ENCODE results near the gene ELF5. TPM values are rescaled to one million over a fixed set of nuclear protein-coding genes. Genes with fewer than 3 reads are reported as not detected.

Gene ELF5
- total and polyA plus RNA-seq, 2 donors (not counting 1 experiment from before 2014, with no cell fraction given), result not detected

DNA sequence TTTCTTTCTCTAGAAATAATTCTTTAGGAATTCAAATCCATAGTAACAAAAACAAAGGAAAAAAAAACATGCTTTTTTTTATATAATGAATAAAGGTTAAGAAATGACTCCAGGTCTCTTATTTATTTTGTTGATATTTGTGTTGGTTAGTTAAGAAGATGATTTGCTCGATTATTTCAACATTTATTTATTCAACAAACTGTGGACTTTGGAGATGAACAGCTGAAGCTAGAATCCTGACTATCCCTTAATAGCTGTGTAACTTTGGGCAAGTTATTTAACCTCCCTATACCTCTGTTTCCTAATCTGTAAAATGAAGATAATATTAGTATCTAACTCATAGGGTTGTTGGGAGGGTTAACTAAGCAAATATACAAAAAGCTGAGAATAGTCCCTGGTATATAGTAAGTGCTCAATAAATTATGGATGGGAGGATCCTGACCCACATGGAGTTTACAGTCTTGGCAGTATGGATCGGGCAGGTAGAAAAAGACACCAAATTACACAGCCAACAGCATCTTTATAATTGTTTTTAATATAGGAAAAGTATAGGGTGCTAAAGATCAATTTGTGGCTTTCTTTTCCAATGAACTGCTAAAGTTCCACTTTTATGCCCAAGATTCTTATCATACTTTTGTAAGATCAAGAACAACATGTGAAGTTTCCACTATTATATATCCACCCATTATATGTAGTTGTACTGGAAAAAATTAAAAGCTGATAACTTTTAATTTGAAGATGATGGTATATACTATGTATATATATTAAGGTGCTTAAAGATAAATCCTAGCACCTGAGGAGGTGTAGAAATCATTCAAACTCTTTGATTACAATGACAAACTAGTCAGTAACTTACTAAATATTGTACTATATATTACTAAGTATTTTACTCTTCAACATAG lies 76.1 kb downstream of the ELF5 start:
- Histone ChIP-seq H3K36me3 (replicated peaks in 1 of 2; ENCODE audit: control extremely low read depth in 1 of 2, control insufficient read depth in 1 of 2, extremely low read depth in 1 of 2, insufficient read depth in 2 of 2, low read length in 1 of 2) (peaks cover 0 to 3% of the 10 kb centered on the region in 2 experiments), H3K27ac (ENCODE audit: low read length in 2 of 2) (peak overlapping the region in 1 of 2 donors; percentile 75), H3K27me3 (replicated peaks in 1 of 4; ENCODE audit: control extremely low read depth in 1 of 4, control insufficient read depth in 3 of 4, insufficient read depth in 4 of 4, low read length in 3 of 4) (no peaks in the 10 kb centered on the region), H3K4me2 (replicated peaks; ENCODE audit: low read depth, low read length, poor library complexity, severe bottlenecking) (peak overlapping the region; percentile 80), H3K4me3 (ENCODE audit: control extremely low read depth in 1 of 5, extremely low read depth in 1 of 5, insufficient read depth in 1 of 5, low read depth in 2 of 5, low read length in 4 of 5) (peak overlapping the region in 1 of 5 experiments; percentile 98), H3K4me1 (ENCODE audit: control insufficient read depth in 2 of 2, insufficient read depth in 2 of 2, low read length in 2 of 2) (peaks cover 14 to 25% of the 10 kb centered on the region in 2 donors), H4K20me1 (ENCODE audit: control insufficient read depth, insufficient read depth, low read length, poor library complexity, severe bottlenecking) (peaks cover 23% of the 10 kb centered on the region), H3K9ac (ENCODE audit: low read length) (peak overlapping the region; percentile 88), H3K9me3 (ENCODE audit: control extremely low read depth in 1 of 3, control insufficient read depth in 2 of 3, insufficient read depth in 1 of 3, low read length in 2 of 3) (no peaks in the 10 kb centered on the region), H2AFZ (ENCODE audit: insufficient read depth, low read depth, low read length, poor library complexity, severe bottlenecking) (peak overlapping the region; percentile 99), H3K79me2 (ENCODE audit: control insufficient read depth, insufficient read depth, low read length) (peaks cover 42% of the 10 kb centered on the region)
- TF ChIP-seq, protein P1, sequence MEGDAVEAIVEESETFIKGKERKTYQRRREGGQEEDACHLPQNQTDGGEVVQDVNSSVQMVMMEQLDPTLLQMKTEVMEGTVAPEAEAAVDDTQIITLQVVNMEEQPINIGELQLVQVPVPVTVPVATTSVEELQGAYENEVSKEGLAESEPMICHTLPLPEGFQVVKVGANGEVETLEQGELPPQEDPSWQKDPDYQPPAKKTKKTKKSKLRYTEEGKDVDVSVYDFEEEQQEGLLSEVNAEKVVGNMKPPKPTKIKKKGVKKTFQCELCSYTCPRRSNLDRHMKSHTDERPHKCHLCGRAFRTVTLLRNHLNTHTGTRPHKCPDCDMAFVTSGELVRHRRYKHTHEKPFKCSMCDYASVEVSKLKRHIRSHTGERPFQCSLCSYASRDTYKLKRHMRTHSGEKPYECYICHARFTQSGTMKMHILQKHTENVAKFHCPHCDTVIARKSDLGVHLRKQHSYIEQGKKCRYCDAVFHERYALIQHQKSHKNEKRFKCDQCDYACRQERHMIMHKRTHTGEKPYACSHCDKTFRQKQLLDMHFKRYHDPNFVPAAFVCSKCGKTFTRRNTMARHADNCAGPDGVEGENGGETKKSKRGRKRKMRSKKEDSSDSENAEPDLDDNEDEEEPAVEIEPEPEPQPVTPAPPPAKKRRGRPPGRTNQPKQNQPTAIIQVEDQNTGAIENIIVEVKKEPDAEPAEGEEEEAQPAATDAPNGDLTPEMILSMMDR (IDR thresholded peaks at IDR 0.05), result no peak
- no peak for TF ChIP-seq EZH2 (IDR thresholded peaks at IDR 0.05; ENCODE audit: borderline replicate concordance, insufficient read depth, low read depth, low read length, poor library complexity, severe bottlenecking)
- ChIA-PET CTCF (interaction anchor here (0.9 to 1.7 kb wide), 4 partner anchors 31 to 263 kb away, joined by 3 to 6 read pairs (median 4); partner anchors contain the start of gene ABTB2), POLR2A (interaction anchor here (0.8 kb wide), 1 partner anchor 203 kb away, joined by 3 read pairs; no protein-coding TSS in a partner anchor)
- H3K27ac Mint-ChIP-seq, result no peak overlapping the region
- intact Hi-C loops (cut with micrococcal nuclease), result loop anchor here (1.0 to 5.0 kb wide), 9 partner anchors 78 to 1275 kb away; partner anchors contain the start of genes APIP, CSTF3, FBXO3 and NAT10
- H3K27me3 Mint-ChIP-seq, result no peaks in the 10 kb centered on the region
- DNase-seq (no peak), ATAC-seq (ENCODE audit: low read depth) (no peak)
- peaks cover 32% of the 10 kb centered on the region for H3K4me1 Mint-ChIP-seq
- no peak overlapping the region for H3K4me3 Mint-ChIP-seq
- no peaks in the 10 kb centered on the region for H3K9me3 Mint-ChIP-seq (ENCODE audit: insufficient read depth)
- no CpG with 5 or more reads among the region's 2 CpGs for WGBS (ENCODE audit: insufficient coverage)

DNA sequence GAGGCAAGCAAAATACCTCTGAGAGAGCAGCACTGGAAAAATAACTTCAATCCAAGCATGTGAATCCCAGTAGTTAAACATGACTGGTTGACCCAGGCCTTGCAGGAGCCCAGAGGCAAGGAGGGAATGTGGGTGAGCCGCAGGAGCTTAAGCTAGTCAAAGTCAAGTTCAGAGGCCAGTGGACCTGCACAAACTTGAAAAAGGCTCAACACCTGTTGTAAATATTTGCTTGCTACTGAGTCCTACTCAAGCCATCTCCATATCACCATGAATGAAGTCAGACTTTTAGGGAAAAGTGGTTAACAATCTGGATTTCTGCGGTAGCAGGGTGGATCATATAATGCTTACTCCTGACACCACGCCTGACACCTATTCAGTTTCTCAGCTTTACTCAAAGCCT lies 79.7 kb downstream of the ELF5 start:
- ATAC-seq (ENCODE audit: low read depth) (no peak), DNase-seq (no peak)
- WGBS (ENCODE audit: insufficient coverage), result 90% methylated on average over 2 of the region's 3 CpGs
- Mint-ChIP-seq H3K4me1 (peaks cover 7% of the 10 kb centered on the region), H3K27ac (no peak overlapping the region), H3K4me3 (no peak overlapping the region), H3K27me3 (no peaks in the 10 kb centered on the region), H3K9me3 (ENCODE audit: insufficient read depth) (no peaks in the 10 kb centered on the region)
- no peak overlapping the region for H3K4me2 ChIP-seq (replicated peaks; ENCODE audit: low read depth, low read length, poor library complexity, severe bottlenecking)
- no peak overlapping the region for H3K27ac ChIP-seq (ENCODE audit: low read length in 2 of 2)
- H3K36me3 ChIP-seq (replicated peaks in 1 of 2; ENCODE audit: control extremely low read depth in 1 of 2, control insufficient read depth in 1 of 2, extremely low read depth in 1 of 2, insufficient read depth in 2 of 2, low read length in 1 of 2), result no peaks in the 10 kb centered on the region
- no peak overlapping the region for H3K9ac ChIP-seq (ENCODE audit: low read length)
- no peak overlapping the region for H2AFZ ChIP-seq (ENCODE audit: insufficient read depth, low read depth, low read length, poor library complexity, severe bottlenecking)
- ChIA-PET POLR2A (no interaction called here), CTCF (interaction anchor here (1.4 kb wide), 1 partner anchor 10 kb away, joined by 3 read pairs; no protein-coding TSS in a partner anchor)
- H4K20me1 ChIP-seq (ENCODE audit: control insufficient read depth, insufficient read depth, low read length, poor library complexity, severe bottlenecking), result no peaks in the 10 kb centered on the region
- peaks cover 6% of the 10 kb centered on the region for H3K79me2 ChIP-seq (ENCODE audit: control insufficient read depth, insufficient read depth, low read length)
- H3K4me3 ChIP-seq (ENCODE audit: control extremely low read depth in 1 of 5, extremely low read depth in 1 of 5, insufficient read depth in 1 of 5, low read depth in 2 of 5, low read length in 4 of 5), result no peak overlapping the region
- H3K9me3 ChIP-seq (ENCODE audit: control extremely low read depth in 1 of 3, control insufficient read depth in 2 of 3, insufficient read depth in 1 of 3, low read length in 2 of 3), result no peaks in the 10 kb centered on the region
- TF ChIP-seq, protein P1 (IDR thresholded peaks at IDR 0.05), result no peak
- TF ChIP-seq EZH2 (IDR thresholded peaks at IDR 0.05; ENCODE audit: borderline replicate concordance, insufficient read depth, low read depth, low read length, poor library complexity, severe bottlenecking), result no peak
- H3K27me3 ChIP-seq (replicated peaks in 1 of 4; ENCODE audit: control extremely low read depth in 1 of 4, control insufficient read depth in 3 of 4, insufficient read depth in 4 of 4, low read length in 3 of 4), result no peaks in the 10 kb centered on the region
- intact Hi-C loops (cut with micrococcal nuclease), result no loop called here
- no peaks in the 10 kb centered on the region for H3K4me1 ChIP-seq (ENCODE audit: control insufficient read depth in 2 of 2, insufficient read depth in 2 of 2, low read length in 2 of 2)
